SJSA1 (cell line): ENCODE results near the gene FIGNL2. TPM values are rescaled to one million over a fixed set of nuclear protein-coding genes. Genes with fewer than 3 reads are reported as not detected.

ENCODE experiments used
- DNase-seq, 2 experiments: peaks; one replicate each; pipeline ENCODE4 v3.0.0-alpha.2; 2015 to 2020; ENCODE audit warnings: low spot score in 2 of 2, low read depth in 1 of 2
- H3K27ac ChIP-seq: fragments of 250-450 bp; sonication (Bioruptor Pico); 2 replicates; pipeline ENCODE4 v1.5.1; 2020; ENCODE audit warnings: mild to moderate bottlenecking, moderate library complexity
- H3K27me3 ChIP-seq: fragments of 250-450 bp; sonication (Bioruptor Pico); replicated peaks from 2 replicates; pipeline ENCODE4 v1.5.1; 2020; ENCODE audit warnings: mild to moderate bottlenecking, moderate library complexity
- H3K36me3 ChIP-seq: fragments of 250-450 bp; sonication (Bioruptor Pico); 2 replicates; pipeline ENCODE4 v1.5.1; 2020; ENCODE audit warnings: mild to moderate bottlenecking
- H3K4me1 ChIP-seq: fragments of 250-450 bp; sonication (Bioruptor Pico); replicated peaks from 2 replicates; pipeline ENCODE4 v1.6.1; 2021; ENCODE audit warnings: mild to moderate bottlenecking
- H3K4me3 ChIP-seq: fragments of 250-450 bp; sonication (Bioruptor Pico); 2 replicates; pipeline ENCODE4 v1.5.1; 2020; ENCODE audit warnings: mild to moderate bottlenecking
- H3K9me3 ChIP-seq: fragments of 250-450 bp; sonication (Bioruptor Pico); replicated peaks from 2 replicates; pipeline ENCODE4 v1.5.1; 2020; ENCODE audit warnings: mild to moderate bottlenecking
- total RNA-seq: library from RNA; depleted of rRNA; stranded (reverse); fragments of >200 nt; shearing (Covaris generic); gene quantifications from 2 replicates; pipeline ENCODE4 v1.2.3, GENCODE V29; 2014; rRNA removed

The FIGNL2 gene
- not detected in 2 replicates for total RNA-seq

DNA sequence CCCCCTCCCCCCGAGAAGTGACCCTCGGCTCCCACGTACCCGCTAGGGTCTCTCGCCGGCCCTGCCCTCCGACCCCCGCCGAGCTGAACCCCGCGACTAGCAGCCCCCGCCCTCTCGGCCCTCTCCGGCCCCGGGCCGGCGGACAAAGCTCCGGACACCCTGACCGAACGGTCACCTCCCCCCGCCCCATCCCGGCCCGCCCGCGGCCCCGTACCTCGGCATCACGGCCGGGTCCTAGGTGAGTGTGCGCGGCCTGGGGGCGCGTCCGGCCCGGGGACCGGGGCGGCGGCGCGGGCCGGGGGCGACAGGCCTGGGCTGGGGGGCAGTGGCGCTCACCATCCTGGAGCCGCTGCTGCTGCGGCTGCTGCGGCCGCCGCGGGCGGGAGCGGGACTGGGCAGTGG, at the start of gene FIGNL2:
Gene FIGNL2 (minus strand): TSS at position 393 of the 402 bp plus-strand sequence. CDS start 26,305 bp downstream, outside the sequence.
- Histone ChIP-seq H3K4me3 (0 out of 2 replicates have a peak within 1 kb of the TSS, but pooled peaks have one; percentile 9), H3K27ac (no peak within 1 kb of the TSS), H3K36me3 (no peaks in the 10 kb centered on the region), H3K9me3 (no peaks in the 10 kb centered on the region), H3K4me1 (peaks cover 10% of the 10 kb centered on the region), H3K27me3 (peaks cover 40% of the 10 kb centered on the region)
- DNase-seq = no peak

DNA sequence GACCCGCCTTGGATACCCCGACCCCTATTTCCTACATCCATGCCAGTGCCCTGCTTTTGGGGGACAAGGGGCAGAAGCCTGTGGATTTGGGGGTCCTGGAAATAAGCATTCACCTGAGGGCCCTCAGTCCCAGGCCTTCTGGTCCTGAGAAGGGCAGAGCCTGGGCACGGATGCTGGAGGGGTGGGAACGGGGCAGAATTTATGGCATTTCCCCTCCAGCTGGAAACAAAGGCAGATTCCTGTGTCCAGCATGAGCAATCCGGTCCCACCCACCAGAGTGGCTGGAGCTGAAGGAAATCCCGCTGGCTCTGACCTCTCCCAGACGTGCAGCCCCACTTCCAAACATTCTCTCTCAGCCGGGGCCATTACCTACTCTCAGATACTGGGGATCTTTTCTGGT, 48.7 kb upstream of the FIGNL2 start:
- no peaks in the 10 kb centered on the region for H3K27me3 ChIP-seq
- no peak overlapping the region for H3K4me3 ChIP-seq
- no peak for DNase-seq
- H3K4me1 ChIP-seq = peaks cover 34% of the 10 kb centered on the region
- H3K27ac ChIP-seq = no peak overlapping the region
- H3K36me3 ChIP-seq = no peaks in the 10 kb centered on the region
- H3K9me3 ChIP-seq = no peaks in the 10 kb centered on the region

DNA sequence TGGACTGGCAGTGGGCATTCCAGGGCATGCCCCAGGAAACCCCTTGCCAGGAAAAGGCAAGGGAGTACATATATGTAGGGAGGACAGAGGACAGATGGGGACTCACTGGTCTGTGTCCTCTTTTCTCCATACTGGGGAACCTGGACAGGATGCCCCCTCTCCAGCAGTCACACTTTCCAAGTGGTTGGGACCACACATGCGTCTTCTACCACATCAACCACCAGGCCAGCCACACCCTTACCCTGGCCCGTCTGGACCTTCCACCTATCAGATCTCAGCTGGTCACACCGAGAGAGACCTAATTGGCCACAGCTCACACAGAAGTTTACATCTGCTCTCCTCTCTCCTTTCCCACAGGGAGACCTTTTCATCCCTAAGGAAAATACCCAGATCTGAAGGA, 47.7 kb upstream of the FIGNL2 start:
- no peak for DNase-seq
- Histone ChIP-seq H3K4me3 (no peak overlapping the region), H3K36me3 (no peaks in the 10 kb centered on the region), H3K27me3 (no peaks in the 10 kb centered on the region), H3K27ac (no peak overlapping the region), H3K9me3 (no peaks in the 10 kb centered on the region), H3K4me1 (peaks cover 34% of the 10 kb centered on the region)

- peaks cover 34% of the 10 kb centered on the region for H3K4me1 ChIP-seq
- no peaks in the 10 kb centered on the region for H3K36me3 ChIP-seq
- no peaks in the 10 kb centered on the region for H3K27me3 ChIP-seq
- no peak for DNase-seq
- H3K4me3 ChIP-seq = no peak overlapping the region
- H3K9me3 ChIP-seq = no peaks in the 10 kb centered on the region
- no peak overlapping the region for H3K27ac ChIP-seq
Measured at GRCh38 chr12:51895378-51896135, 47.0 kb upstream of the FIGNL2 start.

- no peaks in the 10 kb centered on the region for H3K9me3 ChIP-seq
- DNase-seq = no peak
- no peaks in the 10 kb centered on the region for H3K27me3 ChIP-seq
- no peak overlapping the region for H3K4me3 ChIP-seq
- peaks cover 29% of the 10 kb centered on the region for H3K4me1 ChIP-seq
- no peak overlapping the region for H3K27ac ChIP-seq
- H3K36me3 ChIP-seq = no peaks in the 10 kb centered on the region
Measured at GRCh38 chr12:51893786-51894185, 45.3 kb upstream of the FIGNL2 start.

DNA sequence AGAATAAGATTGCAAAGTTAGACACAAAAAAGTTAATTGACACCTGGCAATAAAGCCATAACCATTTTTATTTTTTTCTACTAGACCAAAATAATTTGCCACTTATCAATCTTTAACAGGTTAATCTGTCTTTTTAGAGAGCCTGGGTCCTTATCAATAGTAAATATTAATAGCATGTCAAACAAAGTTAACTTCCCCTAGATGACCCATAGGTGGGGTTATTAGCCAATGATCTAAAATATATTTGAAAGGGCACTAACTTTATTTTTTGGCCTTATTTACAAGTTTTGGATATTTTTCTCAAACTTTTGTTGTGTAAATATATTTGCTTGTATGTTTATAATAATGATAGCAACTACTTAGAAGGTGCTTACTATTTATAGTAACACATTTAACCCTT, 43.3 kb upstream of the FIGNL2 start:
- H3K27me3 ChIP-seq = no peaks in the 10 kb centered on the region
- peaks cover 16% of the 10 kb centered on the region for H3K4me1 ChIP-seq
- no peaks in the 10 kb centered on the region for H3K9me3 ChIP-seq
- no peak overlapping the region for H3K27ac ChIP-seq
- H3K36me3 ChIP-seq = no peaks in the 10 kb centered on the region
- no peak overlapping the region for H3K4me3 ChIP-seq
- no peak for DNase-seq

DNA sequence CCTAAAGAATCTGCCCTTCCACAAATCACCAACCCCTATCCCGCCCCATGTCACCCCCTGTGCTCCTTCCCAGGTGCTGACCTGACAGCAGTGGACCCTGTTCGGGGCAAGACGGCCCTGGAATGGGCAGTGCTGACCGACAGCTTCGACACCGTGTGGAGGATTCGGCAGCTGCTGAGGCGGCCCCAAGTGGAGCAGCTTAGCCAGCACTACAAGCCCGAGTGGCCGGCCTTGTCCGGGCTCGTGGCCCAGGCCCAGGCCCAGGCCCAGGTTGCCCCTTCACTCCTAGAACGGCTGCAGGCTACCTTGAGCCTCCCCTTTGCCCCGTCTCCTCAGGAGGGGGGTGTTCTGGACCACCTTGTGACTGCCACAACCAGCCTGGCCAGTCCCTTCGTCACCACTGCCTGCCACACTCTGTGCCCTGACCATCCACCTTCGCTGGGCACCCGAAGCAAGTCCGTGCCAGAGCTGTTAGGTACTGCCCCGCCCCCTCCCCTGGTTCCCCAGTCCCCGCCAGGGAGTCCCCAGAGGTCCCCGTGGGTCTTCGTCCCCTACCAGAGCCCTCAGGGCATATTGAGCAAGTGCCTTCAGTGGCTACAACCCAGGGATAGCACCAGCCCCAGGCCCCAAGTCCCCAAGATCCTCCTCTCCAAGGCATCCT, 42.1 kb upstream of the FIGNL2 start:
- H3K27me3 ChIP-seq = no peaks in the 10 kb centered on the region
- no peak overlapping the region for H3K4me3 ChIP-seq
- no peak for DNase-seq
- no peaks in the 10 kb centered on the region for H3K9me3 ChIP-seq
- H3K27ac ChIP-seq = no peak overlapping the region
- peaks cover 5% of the 10 kb centered on the region; the same call in 1 of the 2 replicates for H3K4me1 ChIP-seq
- no peaks in the 10 kb centered on the region for H3K36me3 ChIP-seq

DNA sequence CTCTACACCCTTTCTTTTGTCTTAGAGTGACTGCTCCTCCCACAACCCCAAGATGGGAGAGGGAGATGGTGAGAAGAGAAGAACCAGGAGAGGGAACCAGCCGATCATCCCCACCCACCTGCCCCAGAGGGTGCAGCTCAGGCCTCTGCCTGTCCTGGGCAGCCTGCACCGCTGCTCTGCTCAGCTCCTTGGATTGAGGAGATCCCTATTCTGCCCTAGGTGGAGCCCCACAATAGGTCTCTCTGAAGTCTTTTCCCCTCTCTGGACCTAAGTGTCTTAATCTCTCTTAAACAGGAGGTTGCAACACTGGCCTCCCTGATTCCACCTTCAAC, 41.6 kb upstream of the FIGNL2 start:
- no peak for DNase-seq
- no peak overlapping the region for H3K4me3 ChIP-seq
- H3K4me1 ChIP-seq = peaks cover under 1% of the 10 kb centered on the region; the same call in 1 of the 2 replicates
- no peaks in the 10 kb centered on the region for H3K27me3 ChIP-seq
- no peaks in the 10 kb centered on the region for H3K36me3 ChIP-seq
- H3K27ac ChIP-seq = no peak overlapping the region
- H3K9me3 ChIP-seq = no peaks in the 10 kb centered on the region; the same call in 1 of the 2 replicates

- Histone ChIP-seq H3K4me3 (no peak overlapping the region), H3K9me3 (no peaks in the 10 kb centered on the region; the same call in 1 of the 2 replicates), H3K27ac (no peak overlapping the region), H3K4me1 (no peaks in the 10 kb centered on the region), H3K27me3 (no peaks in the 10 kb centered on the region), H3K36me3 (no peaks in the 10 kb centered on the region)
- DNase-seq = no peak
Measured at GRCh38 chr12:51889216-51890132, 41.0 kb upstream of the FIGNL2 start.

- Histone ChIP-seq H3K36me3 (no peaks in the 10 kb centered on the region), H3K4me1 (no peaks in the 10 kb centered on the region), H3K27me3 (no peaks in the 10 kb centered on the region), H3K27ac (no peak overlapping the region), H3K4me3 (no peak overlapping the region), H3K9me3 (no peaks in the 10 kb centered on the region; the same call in 1 of the 2 replicates)
- no peak for DNase-seq
Measured at GRCh38 chr12:51888316-51889215, 40.0 kb upstream of the FIGNL2 start.

GRCh38 chr12:51887476-51888315, 39.2 kb upstream of the FIGNL2 start, which contains the start of gene ANKRD33:
Gene ANKRD33, plus strand, starts transcription at chr12:51888103. Its CDS starts 84 bp downstream, at chr12:51888187.
- Histone ChIP-seq H3K27ac (no peak within 1 kb of the TSS), H3K27me3 (no peaks in the 10 kb centered on the region), H3K36me3 (no peaks in the 10 kb centered on the region), H3K4me1 (no peaks in the 10 kb centered on the region), H3K4me3 (no peak within 1 kb of the TSS), H3K9me3 (no peaks in the 10 kb centered on the region; the same call in 1 of the 2 replicates)
- DNase-seq = no peak

DNA sequence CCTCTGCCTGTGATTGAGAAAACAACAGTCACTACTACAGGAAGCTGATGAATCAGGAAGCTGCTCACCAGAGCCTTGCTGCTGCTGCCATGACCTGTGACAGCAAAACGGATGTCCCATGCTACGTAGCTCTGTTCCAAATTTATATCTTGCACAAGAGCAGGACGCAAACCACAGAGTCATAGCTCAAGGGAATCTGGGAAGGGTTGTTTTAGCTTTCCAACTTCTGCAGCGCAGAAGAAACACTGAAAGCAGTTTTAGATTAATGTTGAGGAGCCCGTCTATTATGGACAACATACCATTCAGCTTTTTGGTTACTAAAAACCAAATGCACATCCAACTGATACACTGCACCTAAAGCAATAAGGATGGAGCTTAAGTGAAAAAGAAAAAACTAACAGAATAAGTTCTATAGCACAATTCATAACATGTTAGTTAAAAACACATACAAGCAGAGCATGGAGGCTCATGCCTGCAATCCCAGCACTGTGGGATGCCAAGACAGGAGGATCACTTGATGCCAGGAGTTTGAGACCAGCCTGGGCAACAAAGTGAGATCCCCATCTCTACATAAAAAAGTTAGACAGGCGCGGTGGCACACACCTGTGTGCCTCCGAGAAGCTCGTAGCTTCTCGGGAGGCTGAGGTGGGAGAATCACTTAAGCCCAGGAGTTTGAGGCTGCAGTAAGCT, 37.6 kb upstream of the FIGNL2 start:
- H3K27me3 ChIP-seq = no peaks in the 10 kb centered on the region
- no peaks in the 10 kb centered on the region; the same call in 1 of the 2 replicates for H3K9me3 ChIP-seq
- no peak overlapping the region for H3K4me3 ChIP-seq
- no peaks in the 10 kb centered on the region for H3K4me1 ChIP-seq
- no peak for DNase-seq
- H3K27ac ChIP-seq = no peak overlapping the region
- no peaks in the 10 kb centered on the region for H3K36me3 ChIP-seq
